HL-60 (cell line): ENCODE data around the gene SLC13A2.

Source experiments
- DNase-seq, 2 experiments: peaks; one replicate each; pipeline ENCODE4 v3.0.0-alpha.2; 2010 to 2020; ENCODE audit warnings: low read depth in 1 of 2, low spot score in 1 of 2
- H3K27ac ChIP-seq: fragments of 250-450 bp; sonication (Bioruptor Pico); replicated peaks from 2 replicates; pipeline ENCODE4 v1.5.1; 2020; ENCODE audit warnings: mild to moderate bottlenecking, moderate library complexity
- H3K27me3 ChIP-seq: fragments of 250-450 bp; sonication (Bioruptor Pico); 2 replicates; pipeline ENCODE4 v1.5.1; 2021; ENCODE audit warnings: mild to moderate bottlenecking, moderate library complexity; ENCODE audit not compliant: insufficient read depth, poor library complexity, severe bottlenecking
- H3K4me3 ChIP-seq: replicated peaks from 2 replicates; pipeline ENCODE4 v1.5.1; 2011; ENCODE audit warnings: mild to moderate bottlenecking, control low read depth, low read length; ENCODE audit not compliant: insufficient read depth
- GABPA ChIP-seq: IDR thresholded peaks from 2 replicates; pipeline ENCODE4 v1.6.1; 2012; ENCODE audit warnings: low read depth
- POLR2AphosphoS5 ChIP-seq: IDR thresholded peaks from 2 replicates; pipeline ENCODE4 v1.6.1; 2012; ENCODE audit warnings: low read depth
- SPI1 ChIP-seq: IDR thresholded peaks from 2 replicates; pipeline ENCODE4 v1.6.1; 2012; ENCODE audit warnings: low read depth, mild to moderate bottlenecking, borderline replicate concordance
- TF ChIP-seq, protein P1 (sequence below): IDR thresholded peaks from 2 replicates; pipeline ENCODE4 v1.6.1; 2012; ENCODE audit warnings: low read depth; ENCODE audit not compliant: insufficient replicate concordance
- TF ChIP-seq, protein P2 (sequence below): IDR thresholded peaks from one replicate; pipeline ENCODE4 v1.5.1; 2011; ENCODE audit warnings: low read length, control low read depth, inconsistent platforms; ENCODE audit not compliant: insufficient read depth

Gene SLC13A2

DNA sequence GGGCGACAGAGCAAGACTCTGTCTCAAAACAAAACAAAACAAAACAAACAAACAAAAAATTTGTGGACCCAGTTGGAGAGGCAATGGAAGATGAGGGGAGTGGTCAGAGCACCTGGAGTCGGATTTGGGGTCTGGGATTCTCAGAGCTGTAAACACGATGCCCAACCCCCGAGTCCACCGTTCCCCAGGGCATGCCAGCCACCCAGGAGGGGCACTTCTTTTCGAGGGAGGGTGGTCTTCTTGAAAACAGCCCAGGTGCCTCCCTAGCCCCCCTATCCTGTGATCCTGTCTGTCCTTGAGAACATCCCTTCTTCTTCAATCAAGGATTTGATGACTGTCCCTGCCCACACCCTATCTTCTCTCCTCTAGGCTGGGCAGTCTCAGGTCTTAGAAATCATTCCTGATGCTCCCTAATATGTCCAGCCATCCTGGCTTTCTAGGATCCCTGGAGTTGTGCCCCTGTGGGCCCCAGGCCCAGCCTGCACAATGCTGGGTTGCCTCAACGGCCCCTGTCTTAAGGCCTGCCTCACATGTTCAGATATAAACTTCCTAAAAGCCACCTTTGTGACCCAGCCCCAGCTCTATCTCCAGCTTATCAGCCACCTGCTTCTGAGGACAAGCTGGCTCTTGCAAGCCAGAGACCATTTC, 3.1 kb upstream of the SLC13A2 start:
- no peak for DNase-seq
- TF ChIP-seq GABPA (no peak), SPI1 (no peak), POLR2AphosphoS5 (no peak)
- TF ChIP-seq, protein P1, sequence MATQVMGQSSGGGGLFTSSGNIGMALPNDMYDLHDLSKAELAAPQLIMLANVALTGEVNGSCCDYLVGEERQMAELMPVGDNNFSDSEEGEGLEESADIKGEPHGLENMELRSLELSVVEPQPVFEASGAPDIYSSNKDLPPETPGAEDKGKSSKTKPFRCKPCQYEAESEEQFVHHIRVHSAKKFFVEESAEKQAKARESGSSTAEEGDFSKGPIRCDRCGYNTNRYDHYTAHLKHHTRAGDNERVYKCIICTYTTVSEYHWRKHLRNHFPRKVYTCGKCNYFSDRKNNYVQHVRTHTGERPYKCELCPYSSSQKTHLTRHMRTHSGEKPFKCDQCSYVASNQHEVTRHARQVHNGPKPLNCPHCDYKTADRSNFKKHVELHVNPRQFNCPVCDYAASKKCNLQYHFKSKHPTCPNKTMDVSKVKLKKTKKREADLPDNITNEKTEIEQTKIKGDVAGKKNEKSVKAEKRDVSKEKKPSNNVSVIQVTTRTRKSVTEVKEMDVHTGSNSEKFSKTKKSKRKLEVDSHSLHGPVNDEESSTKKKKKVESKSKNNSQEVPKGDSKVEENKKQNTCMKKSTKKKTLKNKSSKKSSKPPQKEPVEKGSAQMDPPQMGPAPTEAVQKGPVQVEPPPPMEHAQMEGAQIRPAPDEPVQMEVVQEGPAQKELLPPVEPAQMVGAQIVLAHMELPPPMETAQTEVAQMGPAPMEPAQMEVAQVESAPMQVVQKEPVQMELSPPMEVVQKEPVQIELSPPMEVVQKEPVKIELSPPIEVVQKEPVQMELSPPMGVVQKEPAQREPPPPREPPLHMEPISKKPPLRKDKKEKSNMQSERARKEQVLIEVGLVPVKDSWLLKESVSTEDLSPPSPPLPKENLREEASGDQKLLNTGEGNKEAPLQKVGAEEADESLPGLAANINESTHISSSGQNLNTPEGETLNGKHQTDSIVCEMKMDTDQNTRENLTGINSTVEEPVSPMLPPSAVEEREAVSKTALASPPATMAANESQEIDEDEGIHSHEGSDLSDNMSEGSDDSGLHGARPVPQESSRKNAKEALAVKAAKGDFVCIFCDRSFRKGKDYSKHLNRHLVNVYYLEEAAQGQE: no peak
- TF ChIP-seq, protein P2, sequence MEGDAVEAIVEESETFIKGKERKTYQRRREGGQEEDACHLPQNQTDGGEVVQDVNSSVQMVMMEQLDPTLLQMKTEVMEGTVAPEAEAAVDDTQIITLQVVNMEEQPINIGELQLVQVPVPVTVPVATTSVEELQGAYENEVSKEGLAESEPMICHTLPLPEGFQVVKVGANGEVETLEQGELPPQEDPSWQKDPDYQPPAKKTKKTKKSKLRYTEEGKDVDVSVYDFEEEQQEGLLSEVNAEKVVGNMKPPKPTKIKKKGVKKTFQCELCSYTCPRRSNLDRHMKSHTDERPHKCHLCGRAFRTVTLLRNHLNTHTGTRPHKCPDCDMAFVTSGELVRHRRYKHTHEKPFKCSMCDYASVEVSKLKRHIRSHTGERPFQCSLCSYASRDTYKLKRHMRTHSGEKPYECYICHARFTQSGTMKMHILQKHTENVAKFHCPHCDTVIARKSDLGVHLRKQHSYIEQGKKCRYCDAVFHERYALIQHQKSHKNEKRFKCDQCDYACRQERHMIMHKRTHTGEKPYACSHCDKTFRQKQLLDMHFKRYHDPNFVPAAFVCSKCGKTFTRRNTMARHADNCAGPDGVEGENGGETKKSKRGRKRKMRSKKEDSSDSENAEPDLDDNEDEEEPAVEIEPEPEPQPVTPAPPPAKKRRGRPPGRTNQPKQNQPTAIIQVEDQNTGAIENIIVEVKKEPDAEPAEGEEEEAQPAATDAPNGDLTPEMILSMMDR: no peak
- peaks cover 9% of the 10 kb centered on the region for H3K27me3 ChIP-seq
- H3K27ac ChIP-seq: no peak overlapping the region
- no peak overlapping the region for H3K4me3 ChIP-seq

DNA sequence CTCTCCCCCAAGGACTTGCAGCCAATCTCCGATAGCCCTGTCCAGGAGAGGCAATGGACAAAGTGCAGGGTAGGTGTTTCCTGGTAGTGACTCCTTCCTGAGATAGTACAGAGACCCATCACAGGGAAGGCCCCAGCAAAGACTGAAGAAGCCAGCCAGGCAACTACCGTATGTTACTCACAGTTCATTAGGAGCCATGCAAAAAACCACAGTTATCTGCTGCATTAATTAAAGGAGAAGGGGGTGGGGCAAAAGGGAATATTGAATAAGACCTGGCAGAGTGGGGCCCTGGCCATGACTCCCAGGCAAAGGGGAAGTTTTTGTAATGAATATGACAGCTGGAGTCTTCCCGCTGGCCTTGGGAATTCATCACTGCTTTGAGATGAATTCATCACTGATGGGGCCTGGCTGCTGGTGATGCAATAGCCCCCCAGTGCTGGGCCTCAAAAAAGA, 2.5 kb upstream of the SLC13A2 start:
- H3K27me3 ChIP-seq: peaks cover 10% of the 10 kb centered on the region
- DNase-seq: no peak
- no peak overlapping the region for H3K4me3 ChIP-seq
- no peak overlapping the region for H3K27ac ChIP-seq
- TF ChIP-seq GABPA (no peak), SPI1 (no peak)

DNA sequence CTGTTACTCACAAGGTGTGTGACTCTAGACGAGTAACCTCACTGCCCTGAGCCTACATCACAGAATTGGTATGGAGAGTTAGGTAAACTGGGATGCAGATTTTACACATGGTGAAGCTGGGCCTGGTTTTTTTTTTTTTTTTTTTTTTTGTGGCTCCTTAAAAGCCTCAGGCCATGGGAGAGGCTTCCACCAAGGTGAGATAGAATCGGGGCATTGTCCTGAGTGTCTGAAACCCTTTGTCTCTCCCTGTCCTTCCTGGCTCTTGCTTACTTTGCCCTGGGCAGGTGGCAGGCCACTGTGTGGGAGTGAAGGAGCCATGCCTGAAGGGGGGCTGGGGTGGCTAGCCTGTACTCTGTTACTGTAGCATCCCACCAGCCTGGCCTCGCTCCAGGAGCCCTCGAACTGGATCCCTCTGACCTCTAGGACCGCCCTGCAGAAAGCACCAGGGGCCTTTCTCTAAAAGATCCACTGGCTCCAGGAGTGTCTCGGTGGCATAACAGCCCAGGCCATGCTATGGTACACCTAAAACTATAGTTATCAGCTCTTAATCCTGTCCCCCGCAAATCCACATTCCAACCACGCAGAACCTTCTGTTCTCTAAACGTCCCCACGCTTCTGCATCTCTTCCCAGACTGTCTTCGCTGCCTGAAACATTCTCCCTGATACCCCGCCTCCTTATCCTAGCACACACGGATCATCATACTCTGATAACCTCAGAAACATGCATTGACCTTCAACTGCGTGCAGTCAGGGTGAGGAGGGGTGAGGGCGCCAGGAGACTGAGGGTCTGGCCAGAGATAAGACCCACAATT, 1.7 kb upstream of the SLC13A2 start:
- TF ChIP-seq, protein P2: no peak
- Histone ChIP-seq H3K4me3 (no peak overlapping the region), H3K27me3 (peaks cover 5% of the 10 kb centered on the region), H3K27ac (no peak overlapping the region)
- no peak for DNase-seq

DNA sequence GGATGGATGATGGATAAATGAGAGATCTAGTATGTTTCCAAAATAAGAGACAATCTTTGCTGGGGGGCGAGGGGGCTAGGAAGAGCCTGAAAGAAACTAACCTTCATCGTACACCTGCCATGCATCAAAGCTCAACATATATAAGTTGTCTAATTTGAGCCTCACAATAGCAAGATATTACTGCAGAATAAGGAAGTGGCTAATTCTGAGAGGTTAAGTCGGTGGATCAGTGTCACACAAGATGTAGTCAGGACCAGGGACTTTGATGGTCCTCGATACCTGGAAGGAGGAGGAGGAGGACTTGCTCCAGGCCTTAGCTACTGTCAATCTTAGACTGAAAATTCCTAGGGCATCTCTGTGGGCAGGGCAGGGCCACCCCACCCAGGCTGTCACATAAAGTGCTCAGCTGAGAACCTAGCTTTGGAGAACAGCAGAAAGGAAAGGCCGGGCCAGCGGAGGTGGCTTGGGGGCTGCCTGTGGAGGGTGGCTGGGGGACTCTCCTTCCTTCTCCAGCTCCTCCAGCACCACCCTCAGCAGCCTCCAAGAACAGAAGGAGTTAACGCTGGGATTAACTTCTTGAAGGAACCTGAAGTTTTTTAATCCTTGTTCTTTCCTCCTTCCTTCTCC, 460 bp upstream of the SLC13A2 start:
- H3K4me3 ChIP-seq: no peak overlapping the region
- H3K27me3 ChIP-seq: peaks cover 3% of the 10 kb centered on the region
- DNase-seq: no peak
- TF ChIP-seq POLR2AphosphoS5 (no peak), SPI1 (peak; percentile 60)
- no peak overlapping the region for H3K27ac ChIP-seq

DNA sequence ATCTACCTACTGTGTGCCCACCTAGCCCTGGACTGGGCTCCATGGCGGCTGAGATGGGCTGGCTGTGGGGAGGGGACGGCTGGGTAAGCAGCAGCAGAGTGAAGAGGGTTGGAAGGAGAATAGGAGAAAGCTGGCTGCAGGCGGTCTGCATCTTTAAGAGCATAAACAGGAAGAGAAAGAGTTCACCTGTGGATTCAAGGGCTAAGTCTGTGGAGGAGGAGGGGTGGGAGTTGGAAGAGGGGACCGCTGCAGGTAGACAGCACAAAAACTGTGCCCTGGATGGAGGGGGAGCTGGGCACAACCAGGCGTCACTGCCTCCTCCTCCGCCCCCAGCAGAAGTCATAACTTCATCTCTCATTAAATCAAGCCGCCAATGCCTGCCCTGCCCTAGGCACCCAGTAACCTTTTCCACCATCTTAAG, 677 bp downstream of the SLC13A2 start:
- no peak overlapping the region for H3K4me3 ChIP-seq
- H3K27ac ChIP-seq: no peak overlapping the region
- no peak for TF ChIP-seq POLR2AphosphoS5
- TF ChIP-seq, protein P2: no peak
- TF ChIP-seq SPI1: no peak
- TF ChIP-seq, protein P1: no peak
- TF ChIP-seq GABPA: no peak
- H3K27me3 ChIP-seq: peaks cover 3% of the 10 kb centered on the region
- DNase-seq: no peak
